RWPE1 (cell line): ENCODE results near the gene LGR6.

ENCODE experiments used
- CTCF ChIA-PET: fragments of 350-600 bp; sonication (Branson Sonifier 250); formaldehyde crosslinking; extraction: SDS; loops from one replicate; lab custom pipeline; 2021; lab: Yijun Ruan, JAX
- POLR2A ChIA-PET: fragments of 400-600 bp; formaldehyde crosslinking; extraction: SDS; loops from one replicate; lab custom pipeline; 2020; ENCODE audit warnings: antibody characterized with exemption; ENCODE audit not compliant: low non-redundant PET; lab: Yijun Ruan, JAX
- DNase-seq: peaks from one replicate; pipeline ENCODE4 v3.0.0; 2012; ENCODE audit warnings: low spot score
- H3K27ac ChIP-seq: fragments of 450-650 bp; 2 replicates; pipeline ENCODE4 v1.5.1; 2017
- TF ChIP-seq, protein P1 (sequence below): fragments of 450-650 bp; conservative IDR thresholded peaks from 2 replicates; pipeline ENCODE4 v1.5.1; 2017; ENCODE audit warnings: low read depth, mild to moderate bottlenecking

The LGR6 gene

DNA sequence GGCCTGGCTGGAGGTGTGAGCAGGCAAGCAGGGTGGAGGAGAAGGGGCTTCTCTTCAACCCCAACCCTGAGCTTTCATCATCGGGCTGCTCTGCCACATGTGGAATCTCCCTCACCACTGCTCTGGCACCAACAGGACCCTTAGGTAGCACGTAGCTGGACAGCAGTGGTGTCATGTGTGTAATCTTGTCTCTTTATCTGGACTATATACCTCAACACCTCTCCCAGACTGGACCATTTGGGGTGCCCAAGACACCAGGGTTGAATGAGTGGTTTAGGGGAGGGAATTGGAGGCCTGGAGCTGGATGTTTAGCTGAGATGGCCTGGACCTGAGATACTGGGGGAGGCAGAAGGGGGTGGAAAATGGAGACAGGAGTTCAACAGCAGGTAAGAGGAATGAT is 85.2 kb downstream of the LGR6 start:
- no peak for DNase-seq
- ChIA-PET POLR2A (no interaction called here), CTCF (interaction anchor here (0.8 to 1.2 kb wide), 4 partner anchors 34 to 90 kb away, joined by 3 to 5 read pairs (median 3); no protein-coding TSS in a partner anchor)
- no peak overlapping the region for H3K27ac ChIP-seq
- TF ChIP-seq, protein P1, sequence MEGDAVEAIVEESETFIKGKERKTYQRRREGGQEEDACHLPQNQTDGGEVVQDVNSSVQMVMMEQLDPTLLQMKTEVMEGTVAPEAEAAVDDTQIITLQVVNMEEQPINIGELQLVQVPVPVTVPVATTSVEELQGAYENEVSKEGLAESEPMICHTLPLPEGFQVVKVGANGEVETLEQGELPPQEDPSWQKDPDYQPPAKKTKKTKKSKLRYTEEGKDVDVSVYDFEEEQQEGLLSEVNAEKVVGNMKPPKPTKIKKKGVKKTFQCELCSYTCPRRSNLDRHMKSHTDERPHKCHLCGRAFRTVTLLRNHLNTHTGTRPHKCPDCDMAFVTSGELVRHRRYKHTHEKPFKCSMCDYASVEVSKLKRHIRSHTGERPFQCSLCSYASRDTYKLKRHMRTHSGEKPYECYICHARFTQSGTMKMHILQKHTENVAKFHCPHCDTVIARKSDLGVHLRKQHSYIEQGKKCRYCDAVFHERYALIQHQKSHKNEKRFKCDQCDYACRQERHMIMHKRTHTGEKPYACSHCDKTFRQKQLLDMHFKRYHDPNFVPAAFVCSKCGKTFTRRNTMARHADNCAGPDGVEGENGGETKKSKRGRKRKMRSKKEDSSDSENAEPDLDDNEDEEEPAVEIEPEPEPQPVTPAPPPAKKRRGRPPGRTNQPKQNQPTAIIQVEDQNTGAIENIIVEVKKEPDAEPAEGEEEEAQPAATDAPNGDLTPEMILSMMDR, result no peak

DNA sequence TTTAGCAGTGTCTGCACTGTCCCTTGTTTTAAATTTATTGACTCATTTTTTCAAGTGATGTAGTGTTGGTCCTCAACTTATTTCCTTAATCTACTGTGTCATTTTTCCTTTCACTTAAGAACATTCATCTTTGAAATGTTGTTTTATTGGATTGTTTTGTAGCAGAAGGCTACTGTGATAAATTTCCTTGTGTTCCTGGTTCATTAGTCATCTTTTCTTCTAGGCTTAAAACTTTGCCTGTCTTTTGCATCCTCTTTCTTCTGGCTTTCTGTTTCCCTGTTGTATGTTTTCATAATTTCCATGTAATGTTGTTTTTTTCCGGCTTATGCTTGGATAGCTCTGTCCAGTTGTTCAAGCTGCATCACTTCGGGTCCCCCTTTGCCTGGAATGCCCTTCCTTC is 86.2 kb downstream of the LGR6 start:
- no peak for DNase-seq
- CTCF ChIA-PET, result interaction anchor here (1.1 to 3.0 kb wide), 2 partner anchors 36 kb away, joined by 5 to 13 read pairs; no protein-coding TSS in a partner anchor
- TF ChIP-seq, protein P1, result no peak
- POLR2A ChIA-PET, result no interaction called here
- peak overlapping the region; percentile 95; the same call in 1 of the 2 replicates for H3K27ac ChIP-seq

DNA sequence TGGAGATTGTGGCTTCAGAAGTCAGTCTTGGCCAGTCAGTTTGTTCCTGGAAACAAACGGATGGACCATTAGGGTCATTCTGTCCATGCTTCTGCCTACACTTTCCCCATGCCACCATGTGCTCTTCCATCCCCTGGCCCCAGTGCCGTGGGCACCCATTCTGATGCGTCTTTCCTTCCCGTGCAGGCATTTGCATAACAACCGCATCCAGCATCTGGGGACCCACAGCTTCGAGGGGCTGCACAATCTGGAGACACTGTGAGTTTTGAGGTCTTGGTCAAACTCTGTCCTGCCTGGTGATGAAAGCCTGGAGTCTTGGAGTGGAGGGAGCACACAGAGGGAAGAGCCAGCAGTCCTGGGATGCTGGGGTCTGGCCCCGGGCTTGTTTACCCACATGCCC is 87.0 kb downstream of the LGR6 start:
- ChIA-PET POLR2A (no interaction called here), CTCF (interaction anchor here (0.6 to 3.0 kb wide), 3 partner anchors 35 to 138 kb away, joined by 3 to 13 read pairs (median 8); no protein-coding TSS in a partner anchor)
- TF ChIP-seq, protein P1, result no peak
- H3K27ac ChIP-seq, result peak overlapping the region; percentile 95
- no peak for DNase-seq

DNA sequence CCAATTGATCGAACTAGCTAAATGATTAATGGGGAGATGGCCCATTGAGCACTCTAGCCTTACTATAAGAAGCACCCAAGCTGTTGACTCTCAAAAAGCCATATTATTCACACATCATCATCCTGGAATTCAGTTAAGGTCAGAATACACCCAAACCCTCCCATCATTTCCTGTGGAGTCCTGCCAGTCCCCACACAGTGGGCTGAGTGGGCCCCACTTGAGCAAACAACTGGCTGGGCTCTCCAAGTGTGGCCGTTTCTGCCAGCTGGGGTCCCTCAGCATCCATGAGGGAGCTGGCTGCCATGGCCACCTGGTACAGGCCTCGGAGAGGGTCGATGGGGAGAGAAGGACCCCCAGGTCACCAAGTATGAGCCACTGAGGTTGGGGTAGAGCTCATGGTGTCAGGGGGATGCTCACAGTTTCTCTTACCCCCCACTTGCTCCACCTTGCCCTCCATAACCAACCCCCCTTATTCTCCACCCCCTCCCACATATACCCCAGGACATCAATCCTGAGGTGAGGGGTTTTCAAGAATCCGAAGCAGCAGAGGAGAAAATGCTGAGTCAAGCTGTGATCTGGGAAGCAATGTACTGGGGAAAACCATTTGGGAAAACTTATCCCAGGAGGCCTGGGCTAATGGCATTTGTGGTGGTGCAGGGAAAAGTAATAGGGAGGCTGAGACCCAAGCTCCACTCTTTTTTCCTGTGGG is 87.9 kb downstream of the LGR6 start:
- CTCF ChIA-PET, result interaction anchor here (0.5 to 3.0 kb wide), 11 partner anchors 23 to 701 kb away, joined by 3 to 13 read pairs (median 3); partner anchors contain the start of gene LGR6

DNA sequence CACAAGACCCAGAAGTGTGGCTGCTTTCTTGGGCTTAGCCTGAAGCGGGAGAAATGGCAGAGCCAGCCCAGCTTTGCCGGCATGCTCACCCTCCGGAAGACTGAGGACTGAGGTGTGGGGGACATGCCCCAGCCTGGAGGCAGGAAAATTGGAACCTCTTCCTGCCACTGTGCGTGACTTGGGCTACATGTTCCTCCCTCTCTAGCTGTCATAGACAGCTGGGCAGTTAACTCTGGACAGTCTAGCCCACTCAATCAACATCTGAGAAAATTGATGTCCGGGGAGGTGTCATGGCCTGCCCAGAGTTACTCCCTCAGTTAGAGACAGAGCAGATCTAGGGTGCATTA is 88.4 kb downstream of the LGR6 start:
- CTCF ChIA-PET, result interaction anchor here (0.5 to 3.0 kb wide), 9 partner anchors 8 to 92 kb away, joined by 3 to 13 read pairs (median 6); partner anchors contain the start of gene LGR6

More for the DNA sequence above, 87.9 kb downstream of the LGR6 start:
- POLR2A ChIA-PET, result no interaction called here
- TF ChIP-seq, protein P1, result no peak
- peak overlapping the region; percentile 95 for H3K27ac ChIP-seq
- DNase-seq, result no peak

DNA sequence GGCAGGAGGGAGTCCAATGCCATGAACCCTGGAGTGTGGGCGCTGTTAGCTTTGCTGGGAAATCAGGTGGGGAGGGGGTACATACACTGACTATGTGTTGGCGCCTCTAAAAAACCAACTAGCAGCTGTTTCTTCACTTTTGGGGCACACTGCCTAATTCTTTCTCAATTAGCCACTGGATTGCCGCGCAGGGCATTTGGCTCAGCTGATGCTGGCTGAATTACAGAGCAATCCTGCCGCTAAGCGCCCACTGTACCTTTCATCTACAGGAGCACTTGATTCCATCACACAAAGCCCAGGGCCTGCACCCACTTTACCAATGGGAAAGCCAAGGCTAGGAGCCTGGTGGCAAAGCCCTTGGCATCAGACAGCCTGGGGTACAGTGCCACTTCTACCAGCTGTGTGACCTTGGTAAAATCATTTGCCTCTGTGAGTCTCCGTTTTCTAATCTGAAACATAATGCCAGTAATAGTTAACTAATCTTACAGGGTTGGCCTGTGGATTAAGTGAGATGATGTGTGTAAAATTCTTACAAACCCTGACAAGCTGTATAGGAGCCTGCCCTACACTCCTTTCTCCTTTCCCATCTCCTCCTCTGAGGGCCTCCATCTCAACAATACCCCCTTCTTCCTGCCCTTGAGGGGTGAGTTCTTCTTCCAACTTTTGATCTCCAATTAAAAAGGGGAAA is 89.1 kb downstream of the LGR6 start:
- CTCF ChIA-PET, result interaction anchor here (0.6 to 3.0 kb wide), 10 partner anchors 8 to 516 kb away, joined by 3 to 13 read pairs (median 5); partner anchors contain the start of gene LGR6
- POLR2A ChIA-PET, result no interaction called here
- TF ChIP-seq, protein P1, result no peak
- H3K27ac ChIP-seq, result peak overlapping the region; percentile 95
- no peak for DNase-seq

More for the DNA sequence above, 88.4 kb downstream of the LGR6 start:
- no peak for DNase-seq
- TF ChIP-seq, protein P1, result no peak
- H3K27ac ChIP-seq, result peak overlapping the region; percentile 95
- POLR2A ChIA-PET, result no interaction called here
